Left kidney (tissue), 2 donors: ENCODE data around the gene ARHGEF19. TPM values are rescaled to one million over a fixed set of nuclear protein-coding genes. Genes with fewer than 3 reads are reported as not detected.
"Not testable (repeated sequence)": the region's sequence is repeated elsewhere in the genome, so short reads cannot be mapped to it uniquely, and the experiment has no call there.

ENCODE experiments used
- DNase-seq: peaks from one replicate; pipeline ENCODE4 v3.0.0-alpha.2; 2013
- polyA plus RNA-seq: library from polyadenylated mRNA; unstranded; fragments of 120-200 nt; gene quantifications from one replicate; pipeline ENCODE4 v1.2.1, GENCODE V29; 2013; ENCODE audit not compliant: insufficient read length

ARHGEF19 gene
- polyA plus RNA-seq, 1 donor, result 21.1 TPM

DNA sequence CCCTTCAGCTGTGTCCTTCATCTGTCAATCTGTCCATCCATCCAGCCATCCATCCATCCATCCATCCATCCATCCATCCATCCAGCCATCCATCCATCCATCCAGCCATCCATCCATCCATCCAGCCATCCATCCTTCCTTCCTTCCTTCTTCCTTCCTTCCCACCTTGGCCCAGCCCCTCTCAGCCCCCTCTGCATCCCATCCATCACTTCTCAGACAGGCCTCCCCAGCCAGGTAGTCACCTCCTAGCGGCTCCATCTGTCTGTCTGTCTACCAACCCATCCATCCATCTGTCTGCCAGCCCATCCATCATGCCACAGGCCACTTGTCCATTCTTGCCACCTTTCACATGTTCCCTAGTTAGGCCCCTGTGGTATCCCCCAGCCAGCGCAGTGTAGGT is 46.3 kb downstream of the ARHGEF19 start:
- no peak for DNase-seq

DNA sequence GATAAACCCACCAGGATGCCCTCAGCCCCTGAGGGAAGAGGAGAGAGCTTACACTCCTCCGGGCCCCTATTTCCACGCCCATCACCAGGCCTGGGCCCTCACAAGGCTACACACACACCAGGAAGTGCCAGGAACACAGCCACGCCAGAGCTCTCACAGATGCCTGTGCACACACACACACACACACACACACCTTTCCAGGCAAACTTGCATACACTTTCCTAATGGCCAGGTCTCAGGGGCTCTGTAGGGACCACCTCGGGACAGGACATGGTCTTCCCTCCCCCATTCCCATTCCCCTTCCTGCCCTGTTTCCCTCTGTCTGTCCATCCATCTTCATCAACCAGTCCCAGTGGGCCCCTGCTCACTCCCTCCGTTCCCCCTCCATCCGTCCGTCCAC is 46.9 kb downstream of the ARHGEF19 start:
- no peak for DNase-seq

DNA sequence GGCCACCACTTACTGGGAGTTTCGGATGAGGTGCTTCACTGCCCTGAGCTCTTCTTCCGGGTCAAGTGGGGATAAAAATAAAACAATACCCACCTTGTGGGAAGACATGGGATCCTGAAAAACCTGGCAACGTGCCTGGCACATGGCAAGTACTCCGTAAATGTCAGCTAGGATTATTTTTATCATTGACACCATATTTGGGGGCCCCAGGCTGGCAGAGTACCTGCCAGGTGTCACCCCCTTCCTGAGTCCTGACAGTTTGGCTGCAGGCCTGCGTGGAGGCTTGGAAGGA is 47.4 kb downstream of the ARHGEF19 start:
- no peak for DNase-seq

DNA sequence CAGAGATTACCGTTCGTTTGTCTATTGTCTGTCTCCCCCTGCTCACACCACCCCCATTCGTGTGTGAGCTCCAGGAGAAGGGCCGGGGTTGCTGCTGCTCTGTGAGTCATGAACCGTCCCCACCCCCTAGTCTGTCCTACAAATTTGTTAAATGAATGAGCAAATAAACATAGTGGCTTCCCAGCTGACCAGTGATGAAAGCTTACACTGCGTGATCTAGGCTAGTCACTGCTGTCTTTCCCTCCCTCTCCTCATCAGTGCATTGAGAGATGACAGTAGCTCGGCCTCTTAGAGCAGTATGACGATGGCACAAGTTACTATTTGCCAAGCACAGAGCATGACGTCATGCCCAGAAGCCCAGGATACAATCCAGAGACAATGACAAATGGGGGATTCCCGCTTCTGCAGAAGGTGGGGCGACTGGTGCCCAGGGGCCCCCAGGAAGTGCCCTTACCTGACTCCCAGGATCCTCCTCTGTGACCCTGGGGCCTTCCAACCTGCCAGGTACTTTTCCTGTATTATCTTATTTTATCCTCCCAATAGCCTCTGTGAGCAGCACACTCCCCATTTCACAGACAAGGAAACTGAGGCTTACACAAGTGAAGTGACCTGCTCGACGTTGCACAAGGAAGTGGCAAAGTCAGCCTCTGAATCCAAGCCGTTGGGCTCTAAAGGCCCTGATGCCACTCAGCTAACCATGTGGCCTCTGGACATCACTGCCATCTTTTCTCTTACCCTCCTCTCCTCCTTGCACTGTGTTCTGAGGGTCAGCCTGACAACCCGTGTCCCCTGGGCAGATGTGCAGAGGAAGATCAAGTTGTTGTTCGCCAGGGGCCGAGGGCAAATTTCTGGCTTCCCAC is 48.0 kb downstream of the ARHGEF19 start:
- DNase-seq, result no peak

DNA sequence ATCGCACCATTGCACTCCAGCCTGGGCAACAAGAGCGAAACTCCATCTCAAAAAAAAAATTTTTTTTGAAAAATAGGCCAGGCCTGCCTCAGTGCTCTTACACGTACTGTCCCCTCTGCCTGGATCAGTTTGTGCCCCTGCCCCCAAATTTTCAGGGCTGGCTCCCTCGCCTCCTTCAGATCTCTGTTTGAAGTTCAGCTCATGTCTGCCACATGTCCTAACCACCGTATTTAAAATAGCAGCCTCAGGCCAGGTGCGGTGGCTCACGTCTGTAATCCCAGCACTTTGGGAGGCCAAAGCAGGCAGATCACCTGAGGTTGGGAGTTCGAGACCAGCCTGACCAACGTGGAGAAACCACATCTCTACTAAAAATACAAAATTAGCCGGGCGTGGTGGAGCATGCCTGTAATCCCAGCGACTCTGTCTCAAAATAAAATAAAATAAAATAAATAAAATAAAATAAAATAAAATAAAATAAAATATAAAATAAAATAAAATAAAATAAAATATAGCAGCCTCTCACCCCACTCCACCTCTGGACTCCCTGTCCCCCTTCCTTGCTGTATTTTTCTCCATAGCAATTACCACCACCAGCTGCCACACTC is 48.7 kb downstream of the ARHGEF19 start:
- DNase-seq, result not testable (repeated sequence)

DNA sequence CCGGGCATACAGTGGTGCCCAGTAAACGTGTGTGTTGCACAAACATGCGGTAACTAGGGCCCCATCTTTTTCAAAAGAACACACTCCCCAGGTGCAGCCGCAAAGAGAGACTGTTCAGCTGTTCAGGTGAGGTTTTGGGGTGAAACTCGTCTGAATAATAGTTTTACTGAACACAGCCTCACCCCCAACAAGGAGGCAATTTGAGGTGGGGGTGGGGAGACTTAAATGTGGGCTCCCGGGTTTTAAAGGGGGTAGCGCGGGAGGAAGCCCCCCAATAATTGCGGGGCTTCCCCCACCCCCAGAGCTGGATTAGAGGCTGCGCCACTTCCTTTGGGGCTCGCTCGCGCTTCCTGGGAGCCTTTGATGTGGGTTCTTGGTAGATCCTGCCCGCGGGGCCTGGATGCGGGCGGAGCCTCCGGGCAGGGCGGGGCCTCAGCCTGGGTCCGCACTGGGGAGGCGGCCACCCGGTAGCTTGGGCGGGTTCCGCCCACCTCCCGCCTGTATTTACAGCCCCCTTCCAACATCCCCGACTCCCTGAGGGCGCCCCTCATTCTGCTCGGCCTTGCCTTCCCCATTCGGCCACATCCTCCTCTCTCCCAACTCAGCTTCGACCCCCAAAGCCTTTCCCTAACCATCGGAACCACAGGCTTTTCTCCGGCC is 50.2 kb downstream of the ARHGEF19 start:
- peak; percentile 59 for DNase-seq

DNA sequence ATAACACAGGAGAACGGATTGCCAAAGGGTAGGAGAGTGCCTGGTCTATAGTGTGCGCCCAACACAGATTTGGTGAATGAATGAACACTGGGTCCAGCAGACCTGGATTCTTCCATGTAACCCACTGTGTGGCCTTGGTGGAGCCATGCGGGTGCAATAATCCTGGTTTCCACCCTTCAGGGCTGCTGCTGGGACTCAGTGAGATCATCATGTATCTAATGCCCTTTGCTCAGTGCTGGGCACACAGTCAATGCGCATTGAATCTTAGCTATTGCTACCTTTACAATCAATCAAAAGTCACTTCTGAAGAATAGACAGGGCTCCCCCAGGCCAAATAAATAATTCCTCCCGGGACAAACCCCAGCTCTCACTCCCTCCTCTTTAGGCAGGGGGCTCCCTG is 50.7 kb downstream of the ARHGEF19 start:
- DNase-seq, result no peak

DNA sequence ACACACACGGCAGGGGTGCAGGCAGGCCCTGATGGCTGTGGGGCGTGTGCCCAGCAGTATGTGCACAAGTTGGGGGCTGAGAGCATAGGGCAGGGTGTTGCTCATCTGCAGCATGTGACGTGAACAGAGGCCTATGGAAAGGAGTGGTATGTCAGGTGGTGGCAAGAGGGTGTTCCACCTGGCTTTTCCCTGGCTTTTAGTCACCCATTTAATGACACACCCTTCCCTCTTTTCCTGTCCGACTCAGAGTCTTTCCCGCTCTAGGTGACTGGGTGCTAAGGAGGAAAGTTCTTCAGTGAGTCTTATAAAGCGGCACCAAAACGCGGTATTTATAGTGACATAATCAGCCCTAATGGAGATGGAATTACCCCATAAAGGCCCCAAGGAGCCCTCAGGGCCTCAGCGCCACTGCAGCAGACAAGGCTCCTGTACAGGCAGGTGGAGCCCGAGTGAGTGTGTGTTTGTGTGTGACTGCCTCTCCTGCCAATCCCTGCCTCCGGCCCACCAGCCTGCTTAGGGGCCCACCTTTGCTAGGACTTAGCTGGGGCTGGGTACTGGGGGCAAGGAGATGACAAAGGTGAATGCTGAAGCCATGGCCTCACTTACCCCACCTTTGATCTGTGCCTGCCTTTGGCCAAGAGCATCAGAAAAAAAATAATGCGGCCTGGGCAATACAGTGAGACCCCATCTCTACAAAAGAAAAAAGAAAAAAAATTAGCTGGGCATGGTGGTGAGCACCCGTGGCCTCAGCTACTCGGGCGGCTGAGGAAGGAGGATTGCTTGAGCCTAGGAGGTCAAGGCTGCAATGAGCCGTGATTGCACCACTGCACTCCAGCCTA is 53.2 kb downstream of the ARHGEF19 start:
- no peak for DNase-seq

DNA sequence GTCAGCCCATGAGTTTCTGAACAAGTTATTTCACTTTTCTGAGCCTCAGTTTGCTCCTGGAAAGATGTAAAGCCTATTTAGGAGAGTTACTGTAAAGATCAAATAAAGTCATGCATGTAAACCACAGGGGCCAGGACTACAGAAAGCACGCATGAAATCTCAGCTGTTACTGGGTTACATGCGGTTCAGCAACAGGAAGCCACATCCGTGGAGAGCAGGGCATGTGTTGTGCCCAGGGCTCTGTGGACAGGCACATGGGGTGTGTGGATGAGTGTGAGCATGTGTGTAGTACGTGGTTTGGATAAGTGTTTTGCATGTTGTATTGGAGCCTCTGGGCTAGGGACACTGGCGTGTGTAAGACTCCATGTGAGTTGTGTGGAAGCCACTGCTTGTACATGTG is 54.4 kb downstream of the ARHGEF19 start:
- DNase-seq, result no peak

DNA sequence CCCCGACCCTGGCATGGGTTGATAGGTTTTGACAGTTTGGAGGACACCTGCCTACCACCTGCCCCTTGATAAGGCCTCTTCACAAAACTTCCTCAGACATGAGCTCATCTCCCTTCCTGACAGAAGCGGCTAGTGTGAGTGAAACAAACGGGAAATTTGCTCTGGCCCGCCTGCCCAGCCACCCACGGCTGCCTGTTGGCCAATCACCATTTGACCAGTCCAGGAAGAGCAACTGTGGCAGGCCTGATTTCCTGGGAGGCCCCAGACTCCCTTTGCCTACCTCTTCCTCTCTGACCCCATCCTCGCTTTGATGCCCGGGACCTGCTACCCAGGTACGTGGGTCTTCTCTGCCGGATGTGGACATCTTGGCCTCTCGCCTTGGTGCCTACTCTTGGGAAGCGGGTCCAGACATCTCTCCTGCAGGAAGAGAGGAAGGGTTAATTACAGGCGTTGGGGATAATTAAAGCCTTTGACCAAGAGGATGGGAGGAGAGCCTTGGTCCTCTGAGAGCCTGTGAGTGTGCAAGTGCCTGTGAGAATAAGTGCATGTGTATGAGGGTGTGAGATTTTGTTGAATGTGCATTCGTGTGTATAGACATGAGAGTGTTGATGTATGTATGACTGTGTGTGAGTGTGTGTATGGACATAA is 55.5 kb downstream of the ARHGEF19 start:
- DNase-seq, result no peak

DNA sequence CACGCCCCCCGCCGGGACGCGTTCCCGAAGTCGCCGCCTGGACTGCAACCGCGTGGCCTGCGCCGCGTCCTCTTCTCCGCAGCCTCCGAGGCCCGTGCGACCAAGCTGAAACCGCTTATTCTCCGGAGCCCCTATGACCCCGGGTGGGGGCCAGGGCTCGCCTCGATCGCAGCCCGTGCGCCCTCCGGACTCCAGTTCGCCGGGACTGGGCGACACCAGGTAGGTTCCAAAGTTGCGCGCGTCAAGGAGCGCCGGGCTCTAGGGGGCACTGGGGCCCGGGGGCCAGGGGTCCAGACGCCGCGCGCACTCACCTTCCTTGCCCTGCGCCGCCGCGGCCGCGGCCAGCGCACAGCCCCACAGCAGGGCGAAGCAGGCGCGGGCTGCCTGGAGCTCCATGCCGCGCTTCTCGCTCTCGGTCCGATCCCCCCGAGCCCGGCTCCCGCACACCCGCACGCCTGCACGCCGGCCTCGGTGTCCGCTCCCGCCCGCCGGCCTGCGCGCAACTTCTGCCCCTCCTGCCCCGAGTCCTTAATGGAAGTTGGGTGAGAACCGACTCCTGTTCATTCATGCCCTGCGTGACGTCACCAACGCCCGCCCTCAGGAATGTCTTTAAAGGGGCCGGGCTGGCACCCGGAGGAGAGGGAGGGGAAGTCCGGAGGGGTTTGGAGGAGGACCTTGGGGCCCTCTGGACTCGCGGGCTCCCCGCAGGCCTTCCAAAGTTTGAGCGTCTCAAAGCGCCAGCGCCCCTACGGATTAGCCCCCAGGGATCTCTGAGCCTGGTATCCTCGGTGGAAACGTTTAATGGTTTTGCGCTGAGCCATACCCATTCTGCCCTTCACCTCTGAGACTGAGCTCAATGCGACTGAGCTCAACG is 56.7 kb downstream of the ARHGEF19 start, which contains the start of gene EPHA2:
Gene EPHA2, minus strand, starts transcription at position 533 of the 874 bp plus-strand sequence. Its CDS starts 137 bp downstream, at position 396.
- DNase-seq, result peak; percentile 96

DNA sequence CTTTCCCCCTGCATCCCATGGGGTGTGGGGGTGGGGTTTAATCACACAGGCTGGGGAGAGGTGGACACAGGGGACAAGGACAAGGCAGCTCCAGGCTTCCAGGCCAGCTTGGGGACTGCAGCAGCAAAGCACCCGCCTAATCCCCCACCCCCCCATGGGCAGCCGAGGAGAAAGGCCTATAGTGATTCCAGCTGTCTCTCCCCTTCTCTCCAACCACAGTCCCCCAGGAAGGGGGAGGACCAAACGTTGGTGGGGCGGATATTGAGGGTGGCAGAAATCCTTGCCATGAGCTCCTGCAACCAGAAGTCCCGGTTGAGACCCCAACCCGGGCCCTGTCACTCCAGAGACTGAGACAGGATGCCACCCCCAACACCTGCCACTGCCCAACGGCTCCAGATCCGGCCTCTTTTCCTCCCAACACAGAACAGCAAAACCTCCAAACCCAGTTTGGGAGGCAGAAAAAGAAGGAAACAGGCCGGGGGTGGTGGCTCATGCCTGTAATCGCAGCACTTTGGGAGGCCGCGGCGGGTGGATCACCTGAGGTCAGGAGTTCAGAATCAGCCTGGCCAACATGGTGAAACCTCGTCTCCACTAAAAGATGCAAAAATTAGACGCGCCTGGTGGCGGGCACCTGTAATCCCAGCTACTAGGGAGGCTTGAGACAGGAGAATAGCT is 58.3 kb downstream of the ARHGEF19 start:
- DNase-seq, result no peak

DNA sequence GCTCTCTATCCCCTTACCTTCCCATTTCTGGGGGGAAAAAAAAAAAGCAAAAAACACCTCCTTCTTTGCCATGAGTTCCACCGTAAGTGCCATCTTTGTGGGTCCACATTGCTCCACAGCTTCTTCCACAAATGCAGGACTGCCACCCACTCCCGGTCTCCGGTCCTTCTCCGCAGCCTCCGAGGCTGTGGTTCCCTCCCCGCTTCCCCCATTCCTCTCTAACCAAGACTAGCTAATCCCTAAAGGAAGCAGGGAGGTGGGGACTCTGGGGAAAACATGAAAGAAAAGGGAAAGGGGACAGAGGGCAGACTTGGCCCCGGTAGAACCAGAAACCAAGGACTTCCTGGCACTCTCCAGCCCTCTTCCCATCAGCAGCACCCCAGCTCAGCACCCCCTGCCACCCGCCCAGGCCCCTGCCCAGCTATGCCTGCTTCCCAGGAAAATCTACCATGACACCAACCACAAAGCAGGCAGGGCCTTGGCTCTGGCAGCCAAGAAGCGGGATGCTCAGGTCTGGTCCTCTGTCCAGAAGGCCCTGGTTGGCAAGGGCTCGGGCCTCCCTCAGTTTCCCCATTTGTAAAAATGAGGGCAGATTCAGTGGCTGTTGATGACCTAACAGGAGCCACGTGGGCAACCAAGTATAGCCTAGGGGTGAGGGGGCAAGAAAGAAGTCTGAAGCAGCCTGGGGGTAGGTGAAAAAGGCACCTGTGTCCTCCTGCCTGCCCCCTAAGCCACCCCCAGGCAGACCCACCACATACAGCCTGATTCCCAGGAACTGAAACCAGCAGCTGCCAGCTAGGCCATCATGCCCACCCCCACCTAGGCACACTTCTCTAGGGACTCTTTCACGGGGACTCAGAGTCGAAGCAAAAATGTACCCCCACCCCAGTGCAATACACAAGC is 59.1 kb downstream of the ARHGEF19 start:
- no peak for DNase-seq

DNA sequence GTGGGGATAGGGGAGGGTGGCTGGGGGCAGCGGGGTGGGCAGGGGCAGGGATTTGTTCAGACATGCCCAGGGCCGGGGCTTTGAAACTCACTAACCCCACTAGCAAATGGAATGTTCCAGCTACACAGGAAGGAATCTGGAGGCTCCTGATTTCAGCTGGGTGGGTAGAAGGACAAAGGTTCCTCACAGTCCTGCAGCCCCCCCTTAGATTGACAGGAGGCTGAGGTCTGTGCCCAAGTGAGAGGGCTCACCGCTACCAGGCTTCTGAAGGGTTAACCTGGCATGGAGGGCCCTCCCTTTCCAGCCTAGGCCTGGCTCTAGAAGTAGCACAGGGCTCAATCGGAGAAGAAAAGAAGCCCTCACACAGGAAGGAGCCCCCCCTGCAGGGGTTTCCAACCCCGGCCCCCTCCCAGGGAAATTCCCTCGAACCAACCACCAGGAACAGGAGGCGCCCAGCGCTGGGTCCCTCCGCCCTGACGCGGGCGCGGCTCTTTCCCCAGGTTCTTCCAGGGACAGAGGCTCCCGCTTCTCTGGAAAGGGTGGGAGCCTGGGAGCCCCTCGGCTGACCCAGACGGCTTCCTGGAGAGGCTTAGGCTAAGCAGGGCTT is 59.9 kb downstream of the ARHGEF19 start:
- DNase-seq, result peak; percentile 79

DNA sequence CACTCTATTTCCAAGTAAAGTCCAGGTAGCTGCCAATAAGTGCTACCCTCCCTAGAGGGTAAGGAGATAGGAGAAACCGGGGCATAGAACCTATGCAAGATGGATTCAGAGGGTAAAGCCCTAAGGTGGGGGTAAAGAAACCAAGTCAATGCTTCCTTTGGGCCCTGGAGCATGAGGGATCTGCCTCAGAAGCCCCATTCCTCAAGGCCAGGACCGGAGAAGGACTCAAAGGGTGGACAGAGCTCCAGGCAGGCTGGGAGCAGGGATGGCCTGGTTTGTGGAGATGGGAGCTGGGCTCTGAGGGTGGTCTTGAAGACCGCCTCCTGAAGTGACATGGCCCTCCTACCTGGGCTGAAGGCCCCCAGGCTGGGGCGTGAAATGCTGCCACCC is 60.5 kb downstream of the ARHGEF19 start:
- no peak for DNase-seq

DNA sequence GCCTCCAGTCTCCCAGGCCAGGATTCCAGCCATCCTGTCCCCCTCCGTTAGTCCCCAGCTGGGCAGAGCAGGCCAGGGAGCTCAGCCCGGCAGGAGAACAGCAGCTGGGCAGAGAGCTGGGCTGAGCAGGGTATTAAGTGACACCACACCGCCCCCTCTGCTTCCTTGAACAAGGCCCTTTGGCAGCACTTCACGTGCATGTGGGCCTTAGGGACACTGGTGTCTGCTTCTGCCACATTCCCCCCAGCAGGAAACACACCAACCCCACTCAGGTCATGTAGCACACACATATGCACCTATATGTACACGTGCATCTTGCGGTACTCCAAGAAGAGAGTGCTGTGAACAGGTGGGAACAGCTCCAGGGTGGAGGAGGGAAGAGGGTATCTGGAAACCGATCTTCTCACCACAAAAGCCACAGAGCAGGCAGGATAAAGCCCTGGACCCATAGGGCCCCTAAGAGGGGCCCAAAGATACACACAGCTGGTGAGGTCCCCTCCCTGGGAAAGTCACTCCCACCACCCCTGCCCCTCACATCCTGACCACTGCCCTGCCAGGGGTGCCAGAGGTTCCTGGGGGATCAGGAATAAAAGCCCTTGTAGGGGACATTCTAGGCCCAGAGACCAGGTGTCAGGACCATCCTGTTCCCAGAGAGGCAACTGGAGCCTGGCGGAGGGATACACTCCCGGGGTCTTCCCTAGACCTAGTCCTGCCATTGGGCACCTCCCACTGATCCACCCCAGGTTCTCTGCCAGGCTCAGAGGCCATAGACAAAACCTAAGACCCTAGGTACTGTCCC is 61.1 kb downstream of the ARHGEF19 start:
- peak; percentile 56 for DNase-seq

DNA sequence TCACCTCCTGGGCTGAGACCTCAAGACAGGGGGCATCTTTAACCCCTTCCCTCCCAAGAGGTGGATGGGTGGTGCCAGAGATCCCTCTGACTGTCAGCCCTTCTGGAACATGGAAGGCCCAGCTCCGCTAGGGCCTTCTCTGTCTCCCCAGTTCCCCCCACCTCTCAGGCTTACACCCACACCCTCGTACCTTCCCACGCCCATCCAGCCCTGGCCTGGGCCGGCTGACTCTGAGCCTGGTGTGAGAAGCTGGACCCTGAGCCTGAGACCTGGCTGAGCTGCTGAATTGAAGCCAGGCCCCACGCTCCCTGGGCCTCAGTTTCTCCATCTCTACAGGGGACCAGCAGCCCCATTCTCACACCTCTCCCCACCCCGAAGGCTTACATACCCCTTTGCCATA is 61.9 kb downstream of the ARHGEF19 start:
- DNase-seq, result no peak
